Colonic mucosa (tissue), 4 donors: Measurements from ENCODE around the gene HES3. TPM values are rescaled to one million over a fixed set of nuclear protein-coding genes. Genes with fewer than 3 reads are reported as not detected.

ENCODE experiments used
- DNase-seq: peaks from one replicate; pipeline ENCODE4 v3.0.0-alpha.2; 2020
- H3K27ac ChIP-seq: fragments of 200-600 bp; one replicate; pipeline ENCODE4 v1.8.0; 2021
- H3K27me3 ChIP-seq: fragments of 200-600 bp; one replicate; pipeline ENCODE4 v1.8.0; 2021
- H3K36me3 ChIP-seq: fragments of 200-600 bp; one replicate; pipeline ENCODE4 v1.8.0; 2021
- H3K4me1 ChIP-seq: fragments of 200-600 bp; one replicate; pipeline ENCODE4 v1.8.0; 2021; ENCODE audit warnings: mild to moderate bottlenecking
- H3K4me3 ChIP-seq: fragments of 200-600 bp; one replicate; pipeline ENCODE4 v1.8.0; 2021
- H3K9ac ChIP-seq, 2 donors: one replicate each; pipeline ENCODE4 v1.7.0; 2013; ENCODE audit warnings: control low read depth in 2 of 2, low read depth in 2 of 2, low read length in 2 of 2
- H3K9me3 ChIP-seq: fragments of 200-600 bp; one replicate; pipeline ENCODE4 v1.8.0; 2021
- CTCF ChIP-seq: fragments of 200-600 bp; IDR thresholded peaks from one replicate; pipeline ENCODE4 v1.8.0; 2022; ENCODE audit warnings: antibody characterized with exemption, mild to moderate bottlenecking
- intact Hi-C: fragments of 100-400 bp; cut with DNase I; formaldehyde crosslinking; loops from one replicate; pipeline ENCODE4 v1.14.1; 2022
- total RNA-seq, 2 donors: library from RNA; stranded (reverse); fragmentation: NEBNext Ultra II Directional in 1 of 2; extraction: Animal tissue kit (Norgen Biotek cat#: 25700) in 1 of 2; gene quantifications; one replicate each; pipeline ENCODE4 v1.2.1, GENCODE V29; 2021
- donor health status: healthy.
- donor health status: DM: no; HTN: no; CAD: no.
- donor health status: DM: no; HTN: no; CAD: no.

HES3 gene
- total RNA-seq, 2 donors from 2014 or later: not detected

GRCh38 chr1:6272452-6272851, 28.5 kb downstream of the HES3 start:
- no peak for DNase-seq
- Histone ChIP-seq H3K36me3 (no peaks in the 10 kb centered on the region), H3K27me3 (no peaks in the 10 kb centered on the region), H3K27ac (peak overlapping the region; percentile 69), H3K9ac (peak overlapping the region in 1 of 2 donors; percentile 58), H3K9me3 (no peaks in the 10 kb centered on the region), H3K4me3 (no peak overlapping the region), H3K4me1 (peaks cover 27% of the 10 kb centered on the region)
- no peak for TF ChIP-seq CTCF
- intact Hi-C loops: no loop called here

- H3K27ac ChIP-seq: no peak overlapping the region
Measured at GRCh38 chr1:6272868-6273267, 28.9 kb downstream of the HES3 start.

GRCh38 chr1:6273380-6273891, 29.5 kb downstream of the HES3 start:
- Histone ChIP-seq H3K4me3 (no peak overlapping the region), H3K4me1 (peaks cover 27% of the 10 kb centered on the region), H3K27ac (no peak overlapping the region), H3K36me3 (no peaks in the 10 kb centered on the region), H3K9ac (no peak overlapping the region), H3K27me3 (no peaks in the 10 kb centered on the region), H3K9me3 (no peaks in the 10 kb centered on the region)
- TF ChIP-seq CTCF: no peak
- intact Hi-C loops: no loop called here
- no peak for DNase-seq

More at GRCh38 chr1:6272868-6273267, 28.9 kb downstream of the HES3 start:
- no peak for TF ChIP-seq CTCF
- H3K4me1 ChIP-seq: peaks cover 27% of the 10 kb centered on the region
- H3K4me3 ChIP-seq: no peak overlapping the region
- H3K9me3 ChIP-seq: no peaks in the 10 kb centered on the region
- intact Hi-C loops: no loop called here
- no peaks in the 10 kb centered on the region for H3K27me3 ChIP-seq
- H3K36me3 ChIP-seq: no peaks in the 10 kb centered on the region
- H3K9ac ChIP-seq: no peak overlapping the region
- no peak for DNase-seq

- H3K4me1 ChIP-seq: peaks cover 26% of the 10 kb centered on the region
- no peaks in the 10 kb centered on the region for H3K27me3 ChIP-seq
- no peak for TF ChIP-seq CTCF
- H3K27ac ChIP-seq: no peak overlapping the region
- H3K4me3 ChIP-seq: no peak overlapping the region
- no peak overlapping the region for H3K9ac ChIP-seq
- no peaks in the 10 kb centered on the region for H3K36me3 ChIP-seq
- intact Hi-C loops: no loop called here
- no peak for DNase-seq
- no peaks in the 10 kb centered on the region for H3K9me3 ChIP-seq
Measured at GRCh38 chr1:6274102-6274501, 30.1 kb downstream of the HES3 start.

- no peaks in the 10 kb centered on the region for H3K9me3 ChIP-seq
- no peaks in the 10 kb centered on the region for H3K27me3 ChIP-seq
- H3K9ac ChIP-seq: no peak overlapping the region
- intact Hi-C loops: no loop called here
- H3K4me3 ChIP-seq: no peak overlapping the region
- H3K36me3 ChIP-seq: no peaks in the 10 kb centered on the region
- DNase-seq: no peak
- H3K4me1 ChIP-seq: peaks cover 22% of the 10 kb centered on the region
- TF ChIP-seq CTCF: no peak
- H3K27ac ChIP-seq: no peak overlapping the region
Measured at GRCh38 chr1:6274622-6275139, 30.7 kb downstream of the HES3 start.
